HG03025 (cell line): ENCODE measurements around the gene OR10AG1.

Experiments
- ATAC-seq: cut with Tn5 transposase; IDR thresholded peaks from one replicate; pipeline ENCODE4 v1.9.1; 2021; ENCODE audit warnings: mild to moderate bottlenecking, moderate library complexity; ENCODE audit not compliant: unreplicated experiment, low FRiP score

OR10AG1 gene

DNA sequence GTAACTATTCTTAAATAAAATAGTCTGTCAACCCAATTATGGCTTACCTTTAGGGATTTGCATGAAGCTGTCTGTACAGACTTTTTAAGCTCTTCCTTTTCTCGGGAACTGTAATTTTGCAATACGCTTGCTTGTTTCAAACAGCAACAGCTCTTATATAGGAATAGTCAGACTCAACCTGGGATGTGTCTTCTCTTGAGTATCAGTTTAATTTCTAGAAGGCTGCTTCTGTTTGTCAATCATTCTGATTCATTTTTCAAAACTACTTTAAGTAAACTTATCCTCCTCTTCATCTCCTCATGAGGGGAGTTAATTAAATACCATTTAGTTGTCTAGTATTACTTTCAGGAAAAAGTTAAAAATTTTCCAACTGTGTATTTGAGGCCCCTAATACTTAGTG is at the start of gene OR10AG1:
TSS of gene OR10AG1 (minus strand) at position 101 of the 400 bp plus-strand sequence. CDS start at position 63, 38 bp downstream.
- ATAC-seq, result no peak

- ATAC-seq, result no peak
Observed at GRCh38 chr11:56013805-56014204, 44.1 kb upstream of the OR10AG1 start.

GRCh38 chr11:56010716-56011115 is 41.0 kb upstream of the OR10AG1 start:
- no peak for ATAC-seq

GRCh38 chr11:55994525-55994924 is 24.8 kb upstream of the OR10AG1 start, which contains the start of gene OR5F1:
Gene OR5F1 (minus strand): TSS chr11:55994625. CDS start chr11:55994625, 0 bp downstream.
- ATAC-seq, result no peak

- no peak for ATAC-seq
Observed at GRCh38 chr11:55970935-55971334, 1.2 kb upstream of the OR10AG1 start.

DNA sequence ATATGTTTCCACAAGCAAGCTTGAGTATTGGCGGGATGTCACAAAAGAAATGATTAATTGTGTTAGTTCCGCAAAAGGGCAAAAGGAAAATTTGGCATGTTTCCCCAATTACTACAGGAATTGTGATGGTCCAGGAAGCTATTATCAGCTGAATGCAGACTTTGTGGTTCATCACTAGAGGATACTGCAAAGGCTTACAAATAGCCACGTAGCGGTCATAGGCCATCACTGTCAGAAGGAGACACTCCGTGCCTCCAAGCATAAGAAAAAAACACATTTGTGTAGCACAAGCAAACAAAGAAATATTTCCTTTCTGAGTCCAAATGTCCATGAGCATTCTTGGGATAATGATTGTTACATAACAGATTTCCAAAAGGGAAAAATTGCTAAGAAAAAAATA is 1.8 kb downstream of the OR10AG1 start:
- ATAC-seq, result no peak

GRCh38 chr11:55966391-55966790 is 3.4 kb downstream of the OR10AG1 start:
- no peak for ATAC-seq

DNA sequence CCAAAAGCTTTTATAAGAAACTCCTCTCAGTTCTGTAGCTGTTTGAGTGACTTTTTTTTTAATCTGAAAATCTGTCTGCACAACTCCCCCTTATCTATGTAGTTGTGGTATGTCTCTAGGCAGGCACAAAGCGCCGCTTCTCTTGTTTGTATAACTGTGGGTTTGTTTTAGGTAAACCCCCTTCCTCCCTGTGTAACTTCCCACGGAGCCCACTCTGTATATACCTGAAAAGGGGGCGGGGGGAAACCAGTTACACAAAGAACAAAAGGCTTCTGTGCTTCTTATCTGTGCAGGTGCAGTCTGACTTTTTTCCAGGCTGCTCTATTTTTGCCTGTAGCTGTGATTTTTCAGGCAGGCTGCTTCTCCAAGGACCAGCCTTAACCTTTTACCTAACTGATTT is 13.2 kb downstream of the OR10AG1 start:
- ATAC-seq, result no peak

GRCh38 chr11:55949330-55949729 is 20.4 kb downstream of the OR10AG1 start:
- no peak for ATAC-seq

DNA sequence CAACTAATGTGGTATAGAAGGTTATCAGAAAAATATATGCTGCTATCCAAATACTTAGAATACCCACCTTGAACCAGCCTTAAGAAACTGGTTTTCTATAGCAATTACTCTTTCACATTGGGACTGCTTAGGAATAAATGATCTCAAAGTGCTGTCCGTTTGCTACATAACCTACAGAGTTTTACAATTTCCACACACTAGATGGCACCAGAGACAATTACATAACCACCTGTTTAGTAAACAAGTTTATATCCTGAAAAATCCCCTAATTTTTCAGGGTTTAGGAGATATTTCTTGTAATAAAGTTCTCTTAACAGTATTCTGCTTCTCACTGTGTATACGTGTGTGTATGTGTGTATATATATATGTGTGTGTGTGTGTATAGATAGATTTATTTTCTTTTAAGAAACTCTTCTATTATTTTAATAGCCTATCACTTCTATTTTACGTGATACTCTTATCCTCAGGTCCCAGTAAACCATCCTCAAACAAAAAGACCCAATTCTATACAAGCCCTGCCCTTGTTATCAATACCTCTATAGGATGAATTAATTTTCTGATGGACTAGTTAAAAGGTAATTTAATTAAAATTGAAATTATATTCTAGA is 26.9 kb downstream of the OR10AG1 start:
- no peak for ATAC-seq

DNA sequence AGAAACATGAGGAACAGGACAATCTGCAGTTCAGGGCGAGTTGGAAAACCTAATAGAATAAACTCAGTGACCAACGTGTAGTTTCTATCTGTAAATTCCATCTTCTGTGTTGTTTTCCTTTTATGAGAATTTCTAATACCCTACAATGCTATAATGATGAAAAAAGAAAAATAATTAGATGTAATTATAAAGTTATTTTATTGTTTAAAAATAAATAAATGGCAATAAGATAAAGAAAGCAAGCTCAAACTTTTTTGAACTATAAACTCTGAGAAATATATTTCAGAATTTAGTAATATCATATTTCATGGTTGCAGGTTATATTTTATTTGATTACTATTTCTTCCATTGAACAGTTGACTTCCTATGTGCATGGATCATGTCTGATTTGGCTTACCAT is 33.4 kb downstream of the OR10AG1 start, which contains the start of gene OR5I1:
TSS of gene OR5I1 (minus strand) at position 101 of the 400 bp plus-strand sequence. CDS start at position 101, 0 bp downstream.
- no peak for ATAC-seq

DNA sequence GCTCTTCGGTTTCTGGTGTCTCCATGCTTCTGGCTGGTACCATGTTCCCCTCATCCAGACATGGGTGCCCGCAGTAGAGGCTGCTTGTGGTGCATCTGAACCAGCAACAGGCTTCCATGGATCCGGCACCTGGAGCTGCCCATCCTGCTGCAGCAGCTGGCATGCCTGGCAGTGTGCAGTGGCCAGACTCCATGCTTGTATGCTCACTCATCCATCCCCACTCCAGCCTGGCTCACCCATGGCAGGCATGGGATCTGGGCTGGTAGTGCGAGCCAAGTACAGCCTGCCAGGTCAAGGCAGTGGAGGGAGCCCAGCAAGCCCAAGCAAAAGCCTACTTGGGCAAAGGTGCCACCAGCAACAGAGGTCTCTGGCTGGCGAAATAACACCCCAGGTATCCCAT is 49.2 kb downstream of the OR10AG1 start:
- no peak for ATAC-seq
